Kidney (tissue), 14 donors: ENCODE results near the gene ITPKC. TPM values are rescaled to one million over a fixed set of nuclear protein-coding genes. Genes with fewer than 3 reads are reported as not detected.

Experiments used
- DNase-seq, 5 donors: peaks; one replicate each; pipeline ENCODE4 v3.0.0-alpha.2; 2013 to 2020
- FAIRE-seq: peaks from 2 replicates; lab custom pipeline; 2012; peaks lifted over from hg19 to GRCh38; lab: Jason Lieb, UNC
- H3K27ac ChIP-seq, 2 donors: one replicate each; pipeline ENCODE4 v1.7.0; 2013; ENCODE audit warnings: low read depth in 2 of 2, low read length in 2 of 2, inconsistent platforms in 1 of 2
- H3K27me3 ChIP-seq: one replicate; pipeline ENCODE4 v1.7.1; 2013; ENCODE audit warnings: low read length, inconsistent platforms; ENCODE audit not compliant: control insufficient read depth, insufficient read depth
- H3K36me3 ChIP-seq, 3 donors: one replicate each; pipeline versions ENCODE4 v1.7.0 to v1.7.1; 2013; ENCODE audit warnings: low read length in 3 of 3, control low read depth in 1 of 3, inconsistent platforms in 1 of 3; ENCODE audit not compliant: insufficient read depth in 3 of 3, control insufficient read depth in 2 of 3
- H3K4me1 ChIP-seq, 3 donors: one replicate each; pipeline versions ENCODE4 v1.7.0 to v1.7.1; 2013; ENCODE audit warnings: low read length in 3 of 3, inconsistent platforms in 1 of 3, low read depth in 1 of 3; ENCODE audit not compliant: control insufficient read depth in 2 of 3, insufficient read depth in 2 of 3
- H3K4me3 ChIP-seq, 3 donors: one replicate each; pipeline versions ENCODE4 v1.7.0 to v1.8.1; 2013; ENCODE audit warnings: low read length in 3 of 3, control low read depth in 1 of 3, inconsistent platforms in 1 of 3
- H3K9ac ChIP-seq, 3 donors: one replicate each; pipeline versions ENCODE4 v1.7.0 to v1.7.1; 2013; ENCODE audit warnings: low read length in 3 of 3, control low read depth in 1 of 3, inconsistent platforms in 1 of 3
- H3K9me3 ChIP-seq, 3 donors: one replicate each; pipeline versions ENCODE4 v1.7.0 to v1.7.1; 2013; ENCODE audit warnings: low read length in 3 of 3, control low read depth in 1 of 3, inconsistent platforms in 1 of 3; ENCODE audit not compliant: control insufficient read depth in 2 of 3, insufficient read depth in 1 of 3
- CTCF ChIP-seq: IDR thresholded peaks from 3 replicates; pipeline ENCODE4 v1.5.1; 2012; ENCODE audit warnings: mild to moderate bottlenecking, moderate library complexity, borderline replicate concordance; ENCODE audit not compliant: insufficient read depth; ENCODE audit errors: extremely low read depth
- intact Hi-C: fragments of 100-400 bp; cut with DNase I; formaldehyde crosslinking; loops from one replicate; pipeline ENCODE4 v1.11.1; 2022
- polyA plus RNA-seq: library from polyadenylated mRNA; stranded (reverse); fragments of 350-450 nt; fragmentation: Illumina TruSeq; extraction: RNeasy Lipid Tissue Mini Kit (QIAGEN cat#74804); gene quantifications from one replicate; pipeline ENCODE4 v1.2.3, GENCODE V29; 2014; ENCODE audit warnings: low read depth, low replicate concordance; ENCODE audit not compliant: insufficient read depth
- total RNA-seq: library from RNA; stranded (reverse); fragmentation: NEBNext Ultra II Directional; extraction: Animal tissue kit (Norgen Biotek cat#: 25700); gene quantifications from one replicate; pipeline ENCODE4 v1.2.1, GENCODE V29; 2021
- donor health status: control.
- donor health status: control.
- donor health status: control.
- donor health status: control.
- donor health status: control.
- donor health status: DM: yes; HTN: yes; CAD: no.
- donor health status: Normal renal cell carcinoma (clear cell type).

Gene ITPKC
- total and polyA plus RNA-seq, 2 donors from 2014 or later: 14.3 to 27.9 TPM

DNA sequence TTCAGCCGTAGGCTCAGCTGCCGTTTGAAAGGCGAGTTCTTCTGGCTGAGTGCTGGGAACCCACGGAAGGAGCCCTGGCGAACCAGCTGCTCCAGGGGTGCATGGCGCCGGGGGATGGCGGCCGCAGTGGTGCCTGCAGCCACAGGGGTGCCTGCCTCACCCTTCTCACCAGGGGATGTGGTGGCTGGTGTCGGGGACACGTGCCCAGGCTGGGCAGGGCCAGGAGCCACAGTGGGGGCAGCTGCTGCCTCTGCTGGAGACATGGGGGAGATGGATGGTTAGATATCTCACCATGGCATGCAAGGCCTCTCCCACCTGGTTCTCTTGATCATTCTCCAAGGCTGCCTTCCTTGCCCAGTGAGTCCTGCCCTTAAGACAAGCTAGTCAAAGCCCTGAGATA, 43.5 kb upstream of the ITPKC start:
- Histone ChIP-seq H3K27me3 (no peaks in the 10 kb centered on the region), H3K9me3 (peaks cover 0 to 3% (median 0%) of the 10 kb centered on the region in 3 donors), H3K4me3 (no peak overlapping the region), H3K4me1 (no peaks in the 10 kb centered on the region), H3K27ac (no peak overlapping the region), H3K36me3 (peaks cover 15 to 37% (median 20%) of the 10 kb centered on the region in 3 donors), H3K9ac (no peak overlapping the region)
- intact Hi-C loops: no loop called here
- DNase-seq (peak in 1 of 5 donors; percentile 65), FAIRE-seq (no peak)
- no peak for TF ChIP-seq CTCF

DNA sequence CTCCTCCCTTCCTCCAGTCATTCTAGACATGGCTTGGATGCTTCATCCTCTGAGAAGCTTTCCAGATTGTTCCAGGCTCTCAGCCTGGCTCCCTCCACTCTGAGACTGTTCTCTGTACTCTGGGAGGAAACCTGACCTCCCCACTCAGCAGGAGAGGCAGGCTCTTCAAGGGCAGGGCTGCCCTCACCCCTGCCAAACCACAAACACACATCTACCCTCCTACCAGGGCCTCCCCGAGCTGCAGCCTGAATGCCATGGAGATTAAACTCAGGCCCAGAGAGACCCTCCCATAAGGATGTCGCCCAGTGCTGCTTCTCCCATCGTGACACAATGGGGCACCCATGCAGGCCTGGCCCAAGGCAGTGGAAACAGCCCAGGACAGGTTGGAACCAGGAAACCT, 42.6 kb upstream of the ITPKC start:
- no peak for TF ChIP-seq CTCF
- H3K9ac ChIP-seq: no peak overlapping the region
- no peaks in the 10 kb centered on the region for H3K4me1 ChIP-seq
- FAIRE-seq (no peak), DNase-seq (peak in 1 of 5 donors; percentile 46)
- peaks cover 0 to 2% (median 0%) of the 10 kb centered on the region in 3 donors for H3K9me3 ChIP-seq
- no peaks in the 10 kb centered on the region for H3K27me3 ChIP-seq
- no peak overlapping the region for H3K27ac ChIP-seq
- no peak overlapping the region for H3K4me3 ChIP-seq
- peaks cover 12 to 31% (median 21%) of the 10 kb centered on the region in 3 donors for H3K36me3 ChIP-seq
- intact Hi-C loops: no loop called here

- Histone ChIP-seq H3K36me3 (peaks cover 5 to 29% (median 12%) of the 10 kb centered on the region in 3 donors), H3K4me1 (no peaks in the 10 kb centered on the region), H3K27me3 (no peaks in the 10 kb centered on the region), H3K27ac (no peak overlapping the region), H3K4me3 (no peak overlapping the region), H3K9ac (no peak overlapping the region), H3K9me3 (no peaks in the 10 kb centered on the region)
- DNase-seq (peak in 1 of 5 donors; percentile 59), FAIRE-seq (no peak)
- no peak for TF ChIP-seq CTCF
- intact Hi-C loops: no loop called here
These were observed 39.8 kb upstream of the ITPKC start for GRCh38 chr19:40677156-40677555.

GRCh38 chr19:40681039-40681438, 35.9 kb upstream of the ITPKC start:
- Histone ChIP-seq H3K27ac (no peak overlapping the region), H3K4me1 (no peaks in the 10 kb centered on the region), H3K4me3 (no peak overlapping the region), H3K9ac (no peak overlapping the region), H3K9me3 (no peaks in the 10 kb centered on the region), H3K36me3 (peaks cover 7 to 20% (median 9%) of the 10 kb centered on the region in 3 donors), H3K27me3 (no peaks in the 10 kb centered on the region)
- intact Hi-C loops: no loop called here
- peak in 1 of 5 donors; percentile 56 for DNase-seq
- no peak for TF ChIP-seq CTCF
- FAIRE-seq: no peak
